Hepatocyte (in vitro differentiated cells): ENCODE data around the gene YIPF5.

ENCODE experiments used
- EZH2 ChIP-seq: fragments of 200-600 bp; sonication (generic); IDR thresholded peaks from 2 replicates; pipeline ENCODE4 v1.6.1; 2016; ENCODE audit warnings: antibody characterized with exemption, mild to moderate bottlenecking, borderline replicate concordance
- TF ChIP-seq, protein P1 (sequence below): fragments of 200-600 bp; sonication (generic); IDR thresholded peaks from 2 replicates; pipeline ENCODE4 v1.5.1; 2016; ENCODE audit warnings: antibody characterized with exemption, mild to moderate bottlenecking; ENCODE audit not compliant: poor library complexity

DNA sequence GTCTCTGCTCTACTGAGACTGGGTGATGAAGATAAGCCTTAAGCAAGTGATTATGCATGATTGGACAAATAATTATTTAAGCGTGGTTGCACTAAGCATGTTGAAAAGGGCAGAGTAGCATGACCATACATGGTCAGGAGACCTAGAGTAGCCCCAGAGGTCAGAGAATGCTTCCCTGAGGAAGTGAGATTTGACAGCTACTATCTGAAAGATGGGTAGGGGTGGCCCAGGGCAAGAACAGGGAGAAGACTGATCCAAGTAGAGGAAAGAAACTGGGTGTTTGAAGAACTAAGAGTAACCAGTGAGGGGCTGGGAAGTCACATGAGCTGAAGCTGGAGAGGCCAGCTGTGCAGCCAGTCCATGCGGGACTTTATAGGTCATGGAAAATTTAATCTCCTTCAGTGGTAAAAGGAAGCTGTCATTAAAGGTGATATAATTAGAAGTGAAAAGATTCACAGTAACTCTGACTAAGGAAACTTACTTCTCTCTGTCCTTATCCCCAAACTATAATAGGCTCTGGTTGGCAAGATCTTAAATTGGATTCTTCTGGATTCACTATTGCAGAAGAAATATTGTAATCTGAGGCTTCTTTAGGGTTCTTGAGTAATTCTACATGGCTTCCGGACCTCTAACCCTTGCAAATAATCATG is 35.2 kb downstream of the YIPF5 start:
- TF ChIP-seq, protein P1, sequence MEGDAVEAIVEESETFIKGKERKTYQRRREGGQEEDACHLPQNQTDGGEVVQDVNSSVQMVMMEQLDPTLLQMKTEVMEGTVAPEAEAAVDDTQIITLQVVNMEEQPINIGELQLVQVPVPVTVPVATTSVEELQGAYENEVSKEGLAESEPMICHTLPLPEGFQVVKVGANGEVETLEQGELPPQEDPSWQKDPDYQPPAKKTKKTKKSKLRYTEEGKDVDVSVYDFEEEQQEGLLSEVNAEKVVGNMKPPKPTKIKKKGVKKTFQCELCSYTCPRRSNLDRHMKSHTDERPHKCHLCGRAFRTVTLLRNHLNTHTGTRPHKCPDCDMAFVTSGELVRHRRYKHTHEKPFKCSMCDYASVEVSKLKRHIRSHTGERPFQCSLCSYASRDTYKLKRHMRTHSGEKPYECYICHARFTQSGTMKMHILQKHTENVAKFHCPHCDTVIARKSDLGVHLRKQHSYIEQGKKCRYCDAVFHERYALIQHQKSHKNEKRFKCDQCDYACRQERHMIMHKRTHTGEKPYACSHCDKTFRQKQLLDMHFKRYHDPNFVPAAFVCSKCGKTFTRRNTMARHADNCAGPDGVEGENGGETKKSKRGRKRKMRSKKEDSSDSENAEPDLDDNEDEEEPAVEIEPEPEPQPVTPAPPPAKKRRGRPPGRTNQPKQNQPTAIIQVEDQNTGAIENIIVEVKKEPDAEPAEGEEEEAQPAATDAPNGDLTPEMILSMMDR, result no peak
- no peak for TF ChIP-seq EZH2
